ENCODE measurements around the gene TARS3.

The TARS3 gene

GRCh38 chr15:101620671-101621070 is 103.6 kb downstream of the TARS3 start:
- no peak for DNase-seq

- no peak for DNase-seq
Measured at GRCh38 chr15:101619615-101619865, 104.7 kb downstream of the TARS3 start.

- no peak for DNase-seq
Measured at GRCh38 chr15:101618851-101619614, 105.2 kb downstream of the TARS3 start.

- no peak for DNase-seq
Measured at GRCh38 chr15:101618076-101618475, 106.2 kb downstream of the TARS3 start.

GRCh38 chr15:101617390-101617965 is 106.8 kb downstream of the TARS3 start:
- DNase-seq: no peak

- no peak for DNase-seq
Measured at GRCh38 chr15:101615986-101616848, 108.1 kb downstream of the TARS3 start.

GRCh38 chr15:101615414-101615985 is 108.8 kb downstream of the TARS3 start:
- no peak for DNase-seq

GRCh38 chr15:101614761-101615160 is 109.5 kb downstream of the TARS3 start:
- DNase-seq: no peak

GRCh38 chr15:101614001-101614585 is 110.2 kb downstream of the TARS3 start:
- DNase-seq: no peak

GRCh38 chr15:101613130-101614000 is 110.9 kb downstream of the TARS3 start:
- DNase-seq: no peak

GRCh38 chr15:101612676-101613075 is 111.6 kb downstream of the TARS3 start:
- DNase-seq: no peak

GRCh38 chr15:101611580-101612299 is 112.5 kb downstream of the TARS3 start:
- no peak for DNase-seq

GRCh38 chr15:101611007-101611406 is 113.3 kb downstream of the TARS3 start:
- no peak for DNase-seq

- DNase-seq: no peak
Measured at GRCh38 chr15:101610611-101611000, 113.7 kb downstream of the TARS3 start.

- DNase-seq: no peak
Measured at GRCh38 chr15:101609742-101610610, 114.3 kb downstream of the TARS3 start.

GRCh38 chr15:101608201-101608600 is 116.1 kb downstream of the TARS3 start:
- no peak for DNase-seq

GRCh38 chr15:101607108-101607507 is 117.2 kb downstream of the TARS3 start:
- DNase-seq: no peak

- DNase-seq: no peak
Measured at GRCh38 chr15:101604124-101604874, 120.0 kb downstream of the TARS3 start.

Measured in T-helper 2 cell (primary cell).